Measurements from ENCODE around the gene SLC9A5. TPM values are rescaled to one million over a fixed set of nuclear protein-coding genes. Genes with fewer than 3 reads are reported as not detected.

The SLC9A5 gene
- total RNA-seq, 2 experiments from 2014 or later: 5.8 to 6.1 TPM

DNA sequence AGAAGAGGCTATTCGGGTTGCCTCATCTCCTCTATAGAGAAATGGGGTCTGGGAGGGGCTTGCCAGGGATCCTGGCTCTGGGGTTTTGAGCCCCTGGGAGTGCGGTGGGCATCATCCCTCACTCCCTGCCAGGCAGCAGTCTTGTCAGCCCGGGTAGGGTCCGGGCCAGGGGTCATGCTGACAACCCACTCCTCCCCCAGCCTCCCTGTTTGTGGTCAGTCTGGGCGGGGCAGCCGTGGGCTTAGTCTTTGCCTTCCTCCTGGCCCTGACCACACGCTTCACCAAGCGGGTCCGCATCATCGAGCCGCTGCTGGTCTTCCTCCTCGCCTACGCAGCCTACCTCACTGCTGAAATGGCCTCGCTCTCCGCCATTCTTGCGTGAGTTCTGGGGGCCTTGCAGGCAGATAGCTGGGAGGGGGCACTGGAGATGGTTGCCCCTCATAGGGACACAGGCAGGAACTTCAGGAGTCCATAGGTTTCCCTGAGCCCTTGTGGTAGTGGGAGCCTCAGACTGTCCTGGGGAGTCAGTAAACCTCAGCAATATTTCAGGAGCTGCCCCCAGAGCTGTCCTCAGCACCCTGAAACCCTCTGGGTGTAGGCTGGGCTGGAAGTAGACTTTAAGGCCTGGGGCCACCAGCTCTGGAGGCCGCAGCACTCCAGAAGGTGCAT is 6.9 kb downstream of the SLC9A5 start:
- Mint-ChIP-seq H3K4me1 (no peaks in the 10 kb centered on the region), H3K27me3 (peaks cover 7% of the 10 kb centered on the region), H3K9me3 (no peaks in the 10 kb centered on the region), H3K4me3 (no peak overlapping the region), H3K27ac (no peak overlapping the region), H3K36me3 (peaks cover 16% of the 10 kb centered on the region)
- no peak for DNase-seq

DNA sequence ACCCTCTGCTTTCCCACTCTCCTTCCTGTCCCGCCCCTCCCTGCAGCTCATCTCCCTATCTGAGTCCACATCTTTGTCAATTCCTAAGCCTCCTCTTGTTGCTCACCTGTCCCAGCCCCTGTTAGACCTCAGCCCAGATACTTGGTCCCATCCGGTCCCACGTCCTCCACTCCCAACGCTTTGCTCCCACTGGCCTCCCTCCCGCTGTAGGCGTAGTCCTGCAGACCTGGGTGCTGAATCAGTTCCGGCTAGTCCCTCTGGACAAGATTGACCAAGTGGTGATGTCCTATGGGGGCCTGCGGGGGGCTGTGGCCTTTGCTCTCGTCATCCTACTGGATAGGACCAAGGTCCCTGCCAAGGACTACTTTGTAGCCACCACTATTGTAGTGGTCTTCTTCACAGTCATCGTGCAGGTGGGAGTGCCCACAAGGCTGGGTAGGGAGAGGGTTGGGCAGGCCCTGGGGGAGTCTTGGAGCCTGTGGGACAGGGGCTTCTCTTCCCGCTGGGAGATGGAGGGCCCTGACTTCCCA is 8.0 kb downstream of the SLC9A5 start:
- Mint-ChIP-seq H3K36me3 (peaks cover 18% of the 10 kb centered on the region), H3K27ac (no peak overlapping the region), H3K27me3 (peaks cover 7% of the 10 kb centered on the region), H3K4me1 (no peaks in the 10 kb centered on the region), H3K4me3 (no peak overlapping the region), H3K9me3 (no peaks in the 10 kb centered on the region)
- no peak for DNase-seq

DNA sequence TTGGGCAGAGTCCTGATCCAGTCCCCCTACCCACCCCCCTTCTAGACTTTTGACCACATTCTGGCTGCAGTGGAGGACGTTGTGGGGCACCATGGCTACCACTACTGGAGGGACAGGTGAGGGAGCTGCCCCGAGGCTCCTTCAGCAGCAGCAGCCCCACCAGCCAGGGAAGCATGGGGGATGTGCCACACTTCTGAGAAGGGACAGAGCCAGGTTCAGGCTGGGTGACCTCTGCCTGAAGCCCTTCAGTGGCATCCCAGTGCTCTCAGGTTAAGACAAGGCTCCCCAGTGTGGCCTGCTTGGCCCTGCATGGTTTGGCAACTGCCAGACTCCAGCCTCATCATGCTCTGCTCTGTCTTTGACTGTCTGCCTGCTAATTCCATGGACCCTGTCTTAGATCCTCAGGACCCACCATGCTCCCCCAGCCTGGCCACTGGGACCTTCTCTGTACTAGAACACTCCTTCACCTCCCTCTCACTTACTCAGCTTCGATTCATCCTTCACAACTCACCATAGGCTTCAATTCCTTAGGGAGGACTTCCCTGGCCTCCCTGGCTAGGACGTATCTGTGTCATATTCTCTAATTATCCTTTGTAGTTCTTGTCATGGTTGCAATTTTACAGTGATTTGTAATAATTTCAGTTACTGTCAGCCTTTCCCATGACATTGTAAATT is 8.8 kb downstream of the SLC9A5 start:
- no peak overlapping the region for H3K4me3 Mint-ChIP-seq
- no peaks in the 10 kb centered on the region for H3K4me1 Mint-ChIP-seq
- no peak overlapping the region for H3K27ac Mint-ChIP-seq
- no peaks in the 10 kb centered on the region for H3K9me3 Mint-ChIP-seq
- no peak for DNase-seq
- H3K27me3 Mint-ChIP-seq: peaks cover 7% of the 10 kb centered on the region
- peaks cover 16% of the 10 kb centered on the region for H3K36me3 Mint-ChIP-seq

DNA sequence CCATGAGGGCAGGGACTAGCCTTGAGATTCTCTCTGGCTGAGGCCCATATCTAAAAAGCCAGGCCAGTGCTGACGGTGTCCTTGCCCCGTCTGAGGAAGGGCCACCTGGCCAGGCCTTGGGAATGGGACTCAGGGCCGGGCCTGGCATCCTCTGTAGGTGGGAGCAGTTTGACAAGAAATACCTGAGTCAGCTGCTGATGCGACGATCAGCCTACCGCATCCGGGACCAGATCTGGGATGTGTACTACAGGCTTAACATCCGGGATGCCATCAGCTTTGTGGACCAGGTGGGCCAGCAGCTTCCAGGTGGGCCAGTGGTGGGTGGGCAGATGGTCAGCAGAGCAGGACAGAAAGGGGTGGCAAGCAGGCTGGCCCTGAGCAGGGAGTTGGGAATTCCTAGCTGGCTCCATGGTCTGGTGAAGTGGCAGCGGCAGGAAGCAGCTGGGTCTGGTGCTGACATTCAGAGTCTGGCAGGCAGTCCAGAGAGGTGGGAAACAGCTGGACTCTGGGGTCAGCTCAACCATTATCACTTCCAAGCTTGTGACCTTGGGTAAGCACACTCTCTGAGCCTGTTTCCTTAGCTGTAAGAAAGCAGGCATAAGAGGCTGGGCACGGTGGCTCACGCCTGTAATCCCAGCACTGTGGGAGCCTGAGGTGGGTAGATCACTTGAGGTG is 9.5 kb downstream of the SLC9A5 start:
- Mint-ChIP-seq H3K36me3 (peaks cover 15% of the 10 kb centered on the region), H3K27ac (no peak overlapping the region), H3K9me3 (no peaks in the 10 kb centered on the region), H3K4me3 (no peak overlapping the region), H3K4me1 (no peaks in the 10 kb centered on the region), H3K27me3 (peaks cover 11% of the 10 kb centered on the region)
- DNase-seq: no peak

DNA sequence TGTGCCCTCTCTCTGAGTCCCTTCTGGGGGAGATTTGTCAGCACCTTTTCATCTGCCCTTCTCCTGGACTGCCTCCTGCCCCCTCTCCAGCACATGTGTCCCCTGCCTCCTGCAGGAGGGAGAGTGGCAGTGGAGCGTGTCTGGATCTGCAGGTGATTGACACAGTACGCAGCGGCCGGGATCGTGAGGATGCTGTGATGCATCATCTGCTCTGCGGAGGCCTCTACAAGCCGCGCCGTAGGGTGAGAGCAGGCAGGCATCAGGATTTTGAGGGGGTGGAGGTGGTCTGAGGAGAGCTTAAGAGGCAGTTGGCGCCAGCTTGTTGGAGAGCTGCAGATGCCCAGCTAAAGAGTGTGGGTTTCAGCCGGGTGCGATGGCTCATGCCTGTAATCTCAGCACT is 10.9 kb downstream of the SLC9A5 start:
- Mint-ChIP-seq H3K27me3 (peaks cover 12% of the 10 kb centered on the region), H3K9me3 (no peaks in the 10 kb centered on the region), H3K27ac (no peak overlapping the region), H3K36me3 (peaks cover 10% of the 10 kb centered on the region), H3K4me3 (no peak overlapping the region), H3K4me1 (no peaks in the 10 kb centered on the region)
- DNase-seq: no peak

DNA sequence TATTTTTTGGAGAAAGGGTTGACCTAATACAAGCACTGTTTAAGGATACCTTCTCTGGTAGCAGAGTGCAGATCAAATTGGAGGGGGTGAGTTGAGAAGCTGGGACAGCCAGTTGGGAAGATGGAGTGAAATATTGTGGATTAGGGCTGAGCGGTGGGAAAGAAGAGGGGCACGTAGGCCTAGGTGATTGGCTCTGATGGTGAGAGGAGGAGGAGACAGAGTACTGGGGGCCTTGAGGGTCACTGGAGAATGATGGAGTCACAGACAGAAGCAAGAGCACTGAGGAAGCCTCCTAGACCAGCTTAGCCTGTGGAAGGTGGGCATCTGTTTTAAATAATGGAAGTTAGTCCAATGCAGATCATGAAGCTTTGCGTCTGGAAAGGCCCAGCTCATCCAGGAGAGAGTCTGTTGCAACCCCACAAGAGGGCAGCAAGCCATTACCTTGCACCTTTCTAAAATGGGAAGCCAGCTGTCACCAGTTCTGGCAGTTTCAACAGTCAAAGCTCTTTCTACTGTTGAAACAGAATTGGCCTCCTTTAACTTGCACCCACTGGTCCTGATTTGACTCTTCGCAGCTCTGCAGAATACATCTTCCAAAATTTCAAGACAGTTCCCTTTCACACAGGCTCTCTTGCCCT is 11.8 kb downstream of the SLC9A5 start:
- Mint-ChIP-seq H3K27ac (no peak overlapping the region), H3K27me3 (peaks cover 12% of the 10 kb centered on the region), H3K4me3 (no peak overlapping the region), H3K4me1 (no peaks in the 10 kb centered on the region), H3K9me3 (no peaks in the 10 kb centered on the region), H3K36me3 (peaks cover 10% of the 10 kb centered on the region)
- no peak for DNase-seq

DNA sequence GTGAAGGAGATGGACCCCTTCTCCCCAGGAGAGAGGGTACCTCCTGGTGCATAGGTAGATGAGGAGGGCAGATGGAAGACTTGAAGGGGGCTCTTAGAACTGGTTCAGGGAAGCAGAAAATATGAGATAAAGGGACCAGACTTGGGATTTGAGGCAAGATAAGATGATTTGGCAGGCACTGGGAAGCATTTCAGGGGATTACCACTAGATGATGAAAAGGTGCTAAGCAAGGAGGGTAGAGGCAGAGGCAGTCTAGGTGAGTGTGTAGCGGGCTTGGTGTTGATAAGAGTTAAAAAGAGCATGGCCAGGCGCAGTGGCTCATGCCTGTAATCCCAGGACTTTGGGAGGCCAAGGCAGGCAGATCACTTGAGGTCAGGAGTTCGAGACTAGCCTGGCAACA is 14.4 kb downstream of the SLC9A5 start:
- no peaks in the 10 kb centered on the region for H3K4me1 Mint-ChIP-seq
- H3K36me3 Mint-ChIP-seq: peaks cover 8% of the 10 kb centered on the region
- H3K4me3 Mint-ChIP-seq: no peak overlapping the region
- peaks cover 12% of the 10 kb centered on the region for H3K27me3 Mint-ChIP-seq
- H3K27ac Mint-ChIP-seq: peak overlapping the region; percentile 17
- no peak for DNase-seq
- no peaks in the 10 kb centered on the region for H3K9me3 Mint-ChIP-seq

DNA sequence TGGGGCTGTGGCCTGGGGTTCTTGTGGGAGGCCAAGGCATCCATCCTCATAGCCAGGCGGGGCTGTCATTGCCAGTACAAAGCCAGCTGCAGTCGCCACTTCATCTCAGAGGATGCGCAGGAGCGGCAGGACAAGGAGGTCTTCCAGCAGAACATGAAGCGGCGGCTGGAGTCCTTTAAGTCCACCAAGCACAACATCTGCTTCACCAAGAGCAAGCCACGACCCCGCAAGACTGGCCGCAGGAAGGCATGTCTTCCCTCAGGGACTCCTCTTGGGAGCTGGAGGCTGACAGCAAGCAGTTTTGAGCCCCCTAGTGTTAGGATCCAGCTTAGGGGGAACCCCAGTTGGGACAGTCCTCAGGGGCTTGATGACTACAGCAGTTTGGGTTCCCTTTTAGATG is 15.5 kb downstream of the SLC9A5 start:
- Mint-ChIP-seq H3K27ac (no peak overlapping the region), H3K27me3 (peaks cover 12% of the 10 kb centered on the region), H3K4me3 (no peak overlapping the region), H3K9me3 (no peaks in the 10 kb centered on the region), H3K36me3 (peaks cover 8% of the 10 kb centered on the region), H3K4me1 (no peaks in the 10 kb centered on the region)
- DNase-seq: no peak

DNA sequence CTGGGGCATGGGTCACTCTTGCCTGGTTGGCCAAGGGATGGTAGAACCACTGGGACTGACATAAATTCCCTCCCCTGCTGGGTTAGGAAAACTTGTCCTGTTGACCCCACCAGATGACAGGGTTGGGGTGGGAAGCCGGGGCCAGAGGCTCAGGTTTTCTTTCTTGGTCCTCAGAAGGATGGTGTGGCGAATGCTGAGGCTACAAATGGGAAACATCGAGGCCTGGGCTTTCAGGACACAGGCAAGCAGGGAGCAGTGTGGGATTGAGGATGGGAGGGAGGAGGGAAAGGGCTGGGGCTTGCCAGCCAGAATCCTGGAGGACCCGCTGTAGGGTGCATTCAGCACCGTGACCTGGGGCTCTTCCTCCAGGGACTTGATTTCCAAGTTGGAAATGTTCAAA is 16.1 kb downstream of the SLC9A5 start:
- H3K36me3 Mint-ChIP-seq: peaks cover 6% of the 10 kb centered on the region
- DNase-seq: no peak
- no peaks in the 10 kb centered on the region for H3K4me1 Mint-ChIP-seq
- H3K27ac Mint-ChIP-seq: no peak overlapping the region
- no peaks in the 10 kb centered on the region for H3K9me3 Mint-ChIP-seq
- no peak overlapping the region for H3K4me3 Mint-ChIP-seq
- peaks cover 8% of the 10 kb centered on the region for H3K27me3 Mint-ChIP-seq

DNA sequence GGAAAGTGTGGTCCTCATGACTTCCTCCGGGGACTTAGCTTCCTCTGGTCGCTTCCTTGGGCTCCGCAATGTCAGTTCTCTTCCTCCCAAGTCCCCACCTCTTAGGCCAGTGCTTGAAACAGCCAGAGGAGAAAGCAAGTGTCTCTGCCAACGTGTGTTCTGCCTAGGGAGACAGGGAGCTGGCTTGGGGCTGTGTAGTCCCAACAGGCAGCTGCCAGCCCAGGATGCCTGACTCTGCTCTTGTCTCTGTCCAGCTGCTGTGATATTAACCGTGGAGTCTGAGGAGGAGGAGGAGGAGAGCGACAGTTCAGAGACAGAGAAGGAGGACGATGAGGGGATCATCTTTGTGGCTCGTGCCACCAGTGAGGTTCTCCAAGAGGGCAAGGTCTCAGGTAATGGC is 17.1 kb downstream of the SLC9A5 start:
- H3K27ac Mint-ChIP-seq: no peak overlapping the region
- H3K36me3 Mint-ChIP-seq: peaks cover 3% of the 10 kb centered on the region
- H3K4me1 Mint-ChIP-seq: no peaks in the 10 kb centered on the region
- no peaks in the 10 kb centered on the region for H3K9me3 Mint-ChIP-seq
- peaks cover 4% of the 10 kb centered on the region for H3K27me3 Mint-ChIP-seq
- no peak for DNase-seq
- H3K4me3 Mint-ChIP-seq: no peak overlapping the region

DNA sequence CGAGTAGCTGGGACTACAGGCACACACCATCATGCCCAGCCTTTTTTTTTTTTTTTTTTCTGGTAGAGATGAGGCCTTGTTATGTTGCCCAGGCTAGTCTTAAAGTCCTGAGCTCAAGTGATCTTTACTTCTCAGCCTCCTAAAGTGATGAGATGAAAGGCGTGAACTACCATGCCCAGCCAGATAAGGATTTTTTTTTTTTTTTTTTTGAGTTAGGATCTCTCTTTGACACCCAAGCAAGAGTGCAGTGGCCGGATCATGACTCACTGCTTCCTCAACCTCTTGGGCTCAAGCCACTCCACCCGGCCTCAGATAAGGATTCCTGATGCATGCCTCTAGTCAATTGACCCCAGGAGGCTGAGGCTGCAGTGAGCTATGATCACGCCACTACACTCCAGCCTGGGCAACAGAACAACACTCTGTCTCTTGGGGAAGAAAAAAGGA is 19.4 kb downstream of the SLC9A5 start:
- Mint-ChIP-seq H3K9me3 (no peaks in the 10 kb centered on the region), H3K4me1 (no peaks in the 10 kb centered on the region), H3K27me3 (peaks cover 2% of the 10 kb centered on the region), H3K27ac (no peak overlapping the region), H3K4me3 (no peak overlapping the region), H3K36me3 (peaks cover 1% of the 10 kb centered on the region)
- DNase-seq: no peak

DNA sequence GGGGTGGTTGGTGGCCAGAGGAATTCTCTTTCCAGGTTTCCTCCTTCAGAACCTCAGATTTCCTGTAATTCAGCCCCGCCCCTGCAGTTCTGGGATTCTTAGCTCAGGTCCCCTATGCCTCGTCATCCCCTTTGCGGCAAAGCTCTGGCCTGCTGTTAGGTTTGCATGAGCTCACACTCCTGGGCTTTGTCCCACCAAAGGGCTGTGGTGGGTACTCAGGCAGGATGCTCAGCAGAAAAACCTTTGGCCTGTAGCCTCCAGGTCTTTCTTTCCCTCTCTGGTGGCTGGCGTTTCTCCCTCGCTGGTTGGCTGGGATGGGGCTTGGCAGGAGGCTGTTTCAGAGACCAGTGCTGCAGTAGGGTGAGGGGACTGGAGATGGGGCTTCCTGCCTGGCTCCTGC is 21.0 kb downstream of the SLC9A5 start:
- Mint-ChIP-seq H3K9me3 (no peaks in the 10 kb centered on the region), H3K27me3 (no peaks in the 10 kb centered on the region), H3K27ac (no peak overlapping the region), H3K4me3 (no peak overlapping the region), H3K36me3 (peaks cover 1% of the 10 kb centered on the region), H3K4me1 (no peaks in the 10 kb centered on the region)
- DNase-seq: no peak

DNA sequence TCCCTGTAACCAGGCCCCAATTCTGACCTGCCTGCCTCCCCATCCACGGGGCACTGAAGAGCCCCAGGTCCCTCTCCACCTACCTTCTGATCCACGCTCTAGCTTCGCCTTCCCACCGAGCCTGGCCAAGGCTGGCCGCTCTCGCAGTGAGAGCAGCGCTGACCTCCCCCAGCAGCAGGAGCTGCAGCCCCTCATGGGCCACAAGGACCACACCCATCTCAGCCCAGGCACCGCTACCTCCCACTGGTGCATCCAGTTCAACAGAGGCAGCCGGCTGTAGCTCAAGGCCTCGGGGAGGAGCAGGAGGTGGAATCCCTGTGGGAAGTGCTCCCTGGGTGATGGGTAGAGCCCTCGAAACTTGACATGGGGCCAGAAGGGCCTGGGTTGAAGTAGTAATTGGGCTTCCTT is 22.2 kb downstream of the SLC9A5 start:
- Mint-ChIP-seq H3K27me3 (no peaks in the 10 kb centered on the region), H3K4me1 (no peaks in the 10 kb centered on the region), H3K36me3 (peaks cover 4% of the 10 kb centered on the region), H3K4me3 (no peak overlapping the region), H3K27ac (no peak overlapping the region), H3K9me3 (no peaks in the 10 kb centered on the region)
- no peak for DNase-seq

DNA sequence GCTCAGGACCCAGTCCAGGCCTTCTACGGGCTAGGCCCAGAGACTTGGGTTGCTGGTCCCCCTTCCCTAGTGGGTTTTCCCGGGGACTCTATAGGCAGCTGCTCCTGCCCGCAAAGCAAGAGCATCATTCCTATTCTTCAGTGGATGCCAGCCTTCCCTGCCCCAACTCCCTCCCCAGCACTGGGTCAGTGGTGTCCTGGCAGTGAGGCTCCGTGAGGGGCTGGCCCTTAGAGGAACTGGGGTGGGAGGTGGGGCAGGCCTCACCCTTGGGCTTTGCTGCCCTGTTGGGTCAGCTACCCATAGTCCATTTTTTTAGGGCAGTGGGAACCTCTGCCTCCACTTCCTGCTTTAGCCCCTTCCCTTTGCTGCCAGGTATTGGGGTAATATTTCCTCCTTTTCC is 22.7 kb downstream of the SLC9A5 start:
- Mint-ChIP-seq H3K9me3 (no peaks in the 10 kb centered on the region), H3K27me3 (no peaks in the 10 kb centered on the region), H3K27ac (no peak overlapping the region), H3K4me1 (no peaks in the 10 kb centered on the region), H3K4me3 (no peak overlapping the region), H3K36me3 (peaks cover 7% of the 10 kb centered on the region)
- no peak for DNase-seq

DNA sequence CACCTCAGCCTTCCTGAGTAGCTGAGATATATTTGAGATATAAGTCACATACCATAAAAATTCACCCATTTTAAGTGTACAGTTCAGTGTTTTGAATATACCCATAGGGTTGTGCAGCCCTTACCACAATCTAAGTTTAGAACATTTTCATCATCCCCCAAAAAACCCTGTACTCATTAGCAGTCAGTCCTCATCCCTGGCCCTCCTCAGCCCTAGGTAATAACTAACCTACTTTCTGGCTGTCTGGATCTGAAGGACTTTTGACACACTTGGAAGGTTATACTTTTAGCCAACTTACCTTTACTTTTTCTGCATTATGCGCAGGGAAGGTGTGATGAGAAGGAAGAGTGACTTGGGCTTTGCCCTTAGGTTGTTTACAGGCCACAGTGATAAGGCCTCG is 26.5 kb downstream of the SLC9A5 start:
- H3K27ac Mint-ChIP-seq: no peak overlapping the region
- H3K36me3 Mint-ChIP-seq: peaks cover 17% of the 10 kb centered on the region
- peaks cover 10% of the 10 kb centered on the region for H3K4me1 Mint-ChIP-seq
- no peaks in the 10 kb centered on the region for H3K9me3 Mint-ChIP-seq
- H3K4me3 Mint-ChIP-seq: no peak overlapping the region
- H3K27me3 Mint-ChIP-seq: no peaks in the 10 kb centered on the region
- no peak for DNase-seq

All from activated naive CD8-positive, alpha-beta T cell treated with anti-CD3 and anti-CD28 coated beads for 36 hours (primary cell).